Nephron (organoid): ENCODE data around the gene PACS1.

Experiments
- H3K27ac Mint-ChIP-seq, 3 experiments: 2 replicates each; pipeline ENCODE4 v1.8.0; 2020; ENCODE audit warnings: mixed read lengths in 3 of 3, mild to moderate bottlenecking in 2 of 3, moderate library complexity in 1 of 3
- H3K27me3 Mint-ChIP-seq: 2 replicates; pipeline ENCODE4 v1.8.0; 2021; ENCODE audit warnings: low read depth, mild to moderate bottlenecking, moderate library complexity, mixed read lengths
- H3K36me3 Mint-ChIP-seq: 2 replicates; pipeline ENCODE4 v1.8.0; 2020; ENCODE audit warnings: low read depth, mixed read lengths
- H3K4me1 Mint-ChIP-seq: 2 replicates; pipeline ENCODE4 v1.8.0; 2020; ENCODE audit warnings: mixed read lengths
- H3K4me3 Mint-ChIP-seq, 3 experiments: 2 replicates each; pipeline ENCODE4 v1.8.0; 2020; ENCODE audit warnings: mild to moderate bottlenecking in 3 of 3, mixed read lengths in 3 of 3, moderate library complexity in 2 of 3
- H3K9me3 Mint-ChIP-seq: 2 replicates; pipeline ENCODE4 v1.8.0; 2020; ENCODE audit warnings: mixed read lengths
- TF ChIP-seq, protein P1 (sequence below), 3 experiments: fragments of 200-600 bp; sonication (generic); IDR thresholded peaks; one replicate each; pipeline ENCODE4 v1.5.0; 2021; ENCODE audit warnings: antibody characterized with exemption in 3 of 3; ENCODE audit not compliant: unreplicated experiment in 3 of 3

PACS1 gene

DNA sequence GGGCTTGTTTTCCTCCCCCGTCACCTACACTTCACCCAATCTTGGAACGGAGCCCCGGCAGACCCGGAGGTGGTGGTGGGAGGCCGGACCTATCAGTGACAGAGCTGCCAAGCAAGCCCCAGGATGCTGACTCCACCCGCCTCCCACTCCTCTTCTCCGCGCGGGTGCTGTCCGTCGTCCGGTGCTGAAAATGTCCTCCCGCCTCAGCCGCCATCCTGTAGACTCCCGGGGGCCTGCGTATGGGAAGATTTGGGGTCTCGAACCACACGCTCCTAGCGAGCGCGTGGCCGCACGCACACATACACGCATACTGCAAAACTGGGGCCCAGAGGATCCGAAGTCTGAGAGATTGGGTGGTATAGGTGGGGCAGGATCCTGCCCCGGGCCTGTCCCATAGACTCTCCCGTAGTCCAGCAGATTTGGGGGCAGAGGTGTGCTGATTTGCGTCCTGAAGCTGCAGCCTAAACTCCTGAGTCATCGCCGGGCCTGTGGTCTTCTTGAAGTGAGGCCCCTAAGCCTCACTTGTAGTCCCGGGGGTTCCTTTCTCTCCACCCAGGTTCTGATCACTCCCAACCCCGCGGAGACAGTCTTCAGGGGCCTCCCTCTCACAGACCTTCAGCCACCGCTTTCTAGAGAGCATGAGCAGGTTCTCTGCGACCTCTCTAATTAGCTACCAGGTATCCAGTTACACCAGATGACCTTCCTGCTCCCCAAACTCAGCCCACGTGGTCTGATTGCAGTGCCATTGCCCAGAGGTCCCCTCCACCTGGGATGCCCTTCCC, 219.7 kb downstream of the PACS1 start:
- TF ChIP-seq, protein P1, sequence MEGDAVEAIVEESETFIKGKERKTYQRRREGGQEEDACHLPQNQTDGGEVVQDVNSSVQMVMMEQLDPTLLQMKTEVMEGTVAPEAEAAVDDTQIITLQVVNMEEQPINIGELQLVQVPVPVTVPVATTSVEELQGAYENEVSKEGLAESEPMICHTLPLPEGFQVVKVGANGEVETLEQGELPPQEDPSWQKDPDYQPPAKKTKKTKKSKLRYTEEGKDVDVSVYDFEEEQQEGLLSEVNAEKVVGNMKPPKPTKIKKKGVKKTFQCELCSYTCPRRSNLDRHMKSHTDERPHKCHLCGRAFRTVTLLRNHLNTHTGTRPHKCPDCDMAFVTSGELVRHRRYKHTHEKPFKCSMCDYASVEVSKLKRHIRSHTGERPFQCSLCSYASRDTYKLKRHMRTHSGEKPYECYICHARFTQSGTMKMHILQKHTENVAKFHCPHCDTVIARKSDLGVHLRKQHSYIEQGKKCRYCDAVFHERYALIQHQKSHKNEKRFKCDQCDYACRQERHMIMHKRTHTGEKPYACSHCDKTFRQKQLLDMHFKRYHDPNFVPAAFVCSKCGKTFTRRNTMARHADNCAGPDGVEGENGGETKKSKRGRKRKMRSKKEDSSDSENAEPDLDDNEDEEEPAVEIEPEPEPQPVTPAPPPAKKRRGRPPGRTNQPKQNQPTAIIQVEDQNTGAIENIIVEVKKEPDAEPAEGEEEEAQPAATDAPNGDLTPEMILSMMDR (IDR thresholded peaks at IDR 0.05; ENCODE audit: unreplicated experiment in 3 of 3) = no peak
- H3K27me3 Mint-ChIP-seq = peaks cover 49% of the 10 kb centered on the region
- H3K4me1 Mint-ChIP-seq = peaks cover 20% of the 10 kb centered on the region
- peak overlapping the region; percentile 86 to 92 (median 89) for H3K4me3 Mint-ChIP-seq
- no peaks in the 10 kb centered on the region for H3K36me3 Mint-ChIP-seq
- H3K27ac Mint-ChIP-seq = peak overlapping the region; percentile 93 to 96 (median 94)
- no peaks in the 10 kb centered on the region for H3K9me3 Mint-ChIP-seq

- H3K36me3 Mint-ChIP-seq = no peaks in the 10 kb centered on the region
- H3K27ac Mint-ChIP-seq = peak overlapping the region in 2 of 3 experiments; percentile 8 to 18
- TF ChIP-seq, protein P1 (IDR thresholded peaks at IDR 0.05; ENCODE audit: unreplicated experiment in 3 of 3) = no peak
- peaks cover 49% of the 10 kb centered on the region for H3K27me3 Mint-ChIP-seq
- peaks cover 20% of the 10 kb centered on the region for H3K4me1 Mint-ChIP-seq
- no peaks in the 10 kb centered on the region for H3K9me3 Mint-ChIP-seq
- peak overlapping the region; percentile 86 to 92 (median 89) for H3K4me3 Mint-ChIP-seq
Observed at GRCh38 chr11:66290330-66290621, 220.2 kb downstream of the PACS1 start.

GRCh38 chr11:66291303-66291705, 221.2 kb downstream of the PACS1 start:
- H3K9me3 Mint-ChIP-seq = no peaks in the 10 kb centered on the region

DNA sequence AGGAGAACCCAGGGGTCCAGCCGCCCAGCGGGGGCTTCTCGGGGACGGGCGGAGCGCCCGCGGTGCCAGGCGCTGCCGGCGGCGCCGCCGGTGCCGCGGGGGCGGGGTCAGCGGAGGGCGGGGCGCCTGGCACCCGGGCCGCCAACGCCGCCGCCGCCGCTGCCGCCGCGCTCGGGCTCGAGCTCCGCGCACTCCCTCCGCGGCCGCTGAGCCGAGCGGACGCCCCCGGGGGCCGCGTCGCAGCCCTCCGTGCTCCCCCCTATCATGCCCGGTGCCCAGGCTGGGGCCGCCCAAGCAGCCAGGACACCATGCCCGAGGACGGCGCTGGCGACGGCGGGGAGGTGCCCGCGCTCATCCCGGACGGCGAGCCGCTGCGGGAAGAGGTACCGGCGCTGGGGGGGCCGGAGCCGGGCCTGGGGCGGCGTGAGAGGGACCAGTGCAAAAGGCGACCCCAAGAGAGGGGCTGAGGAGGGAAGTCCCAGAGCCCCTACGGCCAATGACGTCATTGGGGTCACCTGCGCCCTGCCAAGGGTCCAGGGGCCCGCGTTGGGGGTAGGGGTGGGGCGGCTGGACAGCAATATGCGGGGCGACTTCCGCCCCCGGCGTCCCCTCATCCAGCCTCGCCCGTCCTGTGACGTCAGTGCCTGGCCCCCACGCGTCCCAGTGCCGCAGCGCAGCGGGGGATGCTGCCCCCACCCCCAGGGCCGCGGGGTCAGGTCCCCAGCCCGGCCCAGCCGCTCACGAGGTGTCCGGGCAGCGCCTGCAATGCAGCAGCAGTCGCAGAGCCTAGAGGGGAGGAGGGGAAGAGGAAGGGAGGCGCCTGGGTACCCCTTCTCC, 221.9 kb downstream of the PACS1 start, which contains the start of gene TMEM151A:
Gene TMEM151A (plus strand): TSS at position 189 of the 837 bp plus-strand sequence. CDS start 120 bp downstream, at position 309.
- TF ChIP-seq, protein P1 (IDR thresholded peaks at IDR 0.05; ENCODE audit: unreplicated experiment in 3 of 3) = no peak
- Mint-ChIP-seq H3K27me3 (peaks cover 61% of the 10 kb centered on the region), H3K27ac (peak within 1 kb of the TSS in 2 of 3 experiments; percentile 8 to 18), H3K36me3 (no peaks in the 10 kb centered on the region), H3K4me3 (peak within 1 kb of the TSS; percentile 86 to 92 (median 89)), H3K9me3 (no peaks in the 10 kb centered on the region), H3K4me1 (peaks cover 16% of the 10 kb centered on the region)

More at GRCh38 chr11:66291303-66291705, 221.2 kb downstream of the PACS1 start:
- H3K4me1 Mint-ChIP-seq = peaks cover 20% of the 10 kb centered on the region
- H3K4me3 Mint-ChIP-seq = peak overlapping the region; percentile 86 to 92 (median 89)
- H3K27ac Mint-ChIP-seq = no peak overlapping the region
- peaks cover 55% of the 10 kb centered on the region for H3K27me3 Mint-ChIP-seq
- TF ChIP-seq, protein P1 (IDR thresholded peaks at IDR 0.05; ENCODE audit: unreplicated experiment in 3 of 3) = no peak
- no peaks in the 10 kb centered on the region for H3K36me3 Mint-ChIP-seq

- peaks cover 69% of the 10 kb centered on the region for H3K27me3 Mint-ChIP-seq
- TF ChIP-seq, protein P1 (IDR thresholded peaks at IDR 0.05; ENCODE audit: unreplicated experiment in 3 of 3) = no peak
- H3K27ac Mint-ChIP-seq = no peak overlapping the region
- peak overlapping the region; percentile 30 to 64 (median 51) for H3K4me3 Mint-ChIP-seq
- H3K36me3 Mint-ChIP-seq = no peaks in the 10 kb centered on the region
- peaks cover 16% of the 10 kb centered on the region for H3K4me1 Mint-ChIP-seq
- H3K9me3 Mint-ChIP-seq = no peaks in the 10 kb centered on the region
Observed at GRCh38 chr11:66292543-66293332, 222.7 kb downstream of the PACS1 start.
